ENCODE data around the gene CYSLTR2. TPM values are rescaled to one million over a fixed set of nuclear protein-coding genes. Genes with fewer than 3 reads are reported as not detected.

CYSLTR2 gene
- total RNA-seq, 1 donor from 2014 or later = not detected

Other genes with a start within 250 kb of the CYSLTR2 start
- gene LPAR6, start 240.8 kb upstream of the CYSLTR2 start, total RNA-seq = 3.9 to 5.4 TPM (median 4.1 TPM) in 3 replicates
- 8.6 to 13.3 TPM (median 9.4 TPM) in 3 replicates for gene RCBTB2, start 120.8 kb upstream of the CYSLTR2 start, total RNA-seq

Data from chondrocyte (in vitro differentiated cells).